Stimulated activated naive B cell treated with anti-CD40 and anti-IgM and Interleukin-4, amounts not matched to agents 10 μg/mL and 1 μg/mL and 100 μg/mL, for 72 hours (primary cell): ENCODE measurements around the gene DOCK6.
"Not testable (repeated sequence)": the region's sequence is repeated elsewhere in the genome, so short reads cannot be mapped to it uniquely, and the experiment has no call there.

Experiments used
- ATAC-seq, 2 donors: fragments of 150-1000 bp; cut with Tn5 transposase; replicated peaks; 2 replicates each; pipeline ENCODE4 v1.10.0; 2021; ENCODE audit warnings: moderate library complexity in 1 of 2
- DNase-seq: peaks from one replicate; pipeline ENCODE4 v3.0.0; 2021
- H3K27ac Mint-ChIP-seq: one replicate; pipeline ENCODE4 v1.8.0; 2022; ENCODE audit warnings: mild to moderate bottlenecking, mixed read lengths
- H3K27me3 Mint-ChIP-seq, 2 donors: one replicate each; pipeline ENCODE4 v1.8.0; 2022; ENCODE audit warnings: mixed read lengths in 2 of 2
- H3K36me3 Mint-ChIP-seq, 2 donors: one replicate each; pipeline ENCODE4 v1.8.0; 2022; ENCODE audit warnings: mixed read lengths in 2 of 2, mild to moderate bottlenecking in 1 of 2
- H3K4me1 Mint-ChIP-seq, 2 donors: one replicate each; pipeline ENCODE4 v1.8.0; 2022; ENCODE audit warnings: mixed read lengths in 2 of 2, mild to moderate bottlenecking in 1 of 2
- H3K4me3 Mint-ChIP-seq, 2 donors: one replicate each; pipeline ENCODE4 v1.8.0; 2022; ENCODE audit warnings: mild to moderate bottlenecking in 2 of 2, mixed read lengths in 2 of 2, moderate library complexity in 1 of 2
- H3K9me3 Mint-ChIP-seq, 2 donors: one replicate each; pipeline ENCODE4 v1.8.0; 2022; ENCODE audit warnings: mixed read lengths in 2 of 2, mild to moderate bottlenecking in 1 of 2

DOCK6 gene

DNA sequence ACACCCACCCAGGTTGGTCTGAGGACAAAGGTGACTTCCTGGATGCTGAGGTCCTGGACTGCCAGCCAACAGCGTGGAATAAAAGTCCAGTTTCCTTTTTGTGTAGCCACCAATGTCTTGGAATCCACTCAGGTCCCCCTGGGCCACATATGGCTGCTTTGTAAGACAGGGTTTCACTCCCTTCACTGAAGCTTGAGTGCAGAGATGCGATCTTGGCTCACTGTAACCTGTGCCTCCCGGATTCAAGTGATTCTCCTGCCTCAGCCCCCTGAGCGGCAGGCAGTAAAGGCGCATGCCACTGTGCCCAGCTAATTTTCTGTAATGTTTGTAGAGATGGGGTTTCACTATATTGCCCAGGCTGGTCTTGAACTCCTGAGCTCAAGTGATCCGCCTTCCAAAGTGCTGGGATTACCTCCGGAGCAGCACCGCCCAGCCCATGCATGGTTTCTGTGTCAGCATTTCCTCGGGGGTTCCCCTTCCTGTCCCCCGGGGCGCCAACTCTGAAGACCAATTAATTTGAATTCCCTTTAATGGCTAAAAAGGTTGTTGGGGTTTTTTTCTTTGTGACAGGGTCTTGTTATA, 82.5 kb downstream of the DOCK6 start:
- ATAC-seq (peak; percentile 96), DNase-seq (peak; percentile 62)
- Mint-ChIP-seq H3K36me3 (no peaks in the 10 kb centered on the region), H3K27ac (peak overlapping the region; percentile 37), H3K4me3 (peak overlapping the region in 1 of 2 donors; percentile 52), H3K4me1 (peaks cover 12 to 15% of the 10 kb centered on the region in 2 donors), H3K9me3 (peaks cover 0 to 4% of the 10 kb centered on the region in 2 donors), H3K27me3 (peaks cover 5 to 12% of the 10 kb centered on the region in 2 donors)

- not testable (repeated sequence) for H3K36me3 Mint-ChIP-seq, H3K27ac Mint-ChIP-seq, ATAC-seq, H3K9me3 Mint-ChIP-seq, H3K4me3 Mint-ChIP-seq, DNase-seq
- peaks cover 12 to 15% of the 10 kb centered on the region in 2 donors for H3K4me1 Mint-ChIP-seq
- H3K27me3 Mint-ChIP-seq, result peaks cover 5 to 12% of the 10 kb centered on the region in 2 donors
Observed at GRCh38 chr19:11179145-11179465, 83.2 kb downstream of the DOCK6 start.

- Mint-ChIP-seq H3K9me3 (no peaks in the 10 kb centered on the region), H3K27me3 (peaks cover 5 to 12% of the 10 kb centered on the region in 2 donors), H3K4me3 (no peak overlapping the region), H3K27ac (no peak overlapping the region), H3K36me3 (no peaks in the 10 kb centered on the region), H3K4me1 (peaks cover 12 to 15% of the 10 kb centered on the region in 2 donors)
- ATAC-seq (no peak), DNase-seq (no peak)
Observed at GRCh38 chr19:11177592-11177991, 84.7 kb downstream of the DOCK6 start.

GRCh38 chr19:11176466-11177193, 85.7 kb downstream of the DOCK6 start:
- H3K27me3 Mint-ChIP-seq, result peaks cover 5 to 12% of the 10 kb centered on the region in 2 donors
- no peak for ATAC-seq
- H3K4me1 Mint-ChIP-seq, result peaks cover 12 to 15% of the 10 kb centered on the region in 2 donors

DNA sequence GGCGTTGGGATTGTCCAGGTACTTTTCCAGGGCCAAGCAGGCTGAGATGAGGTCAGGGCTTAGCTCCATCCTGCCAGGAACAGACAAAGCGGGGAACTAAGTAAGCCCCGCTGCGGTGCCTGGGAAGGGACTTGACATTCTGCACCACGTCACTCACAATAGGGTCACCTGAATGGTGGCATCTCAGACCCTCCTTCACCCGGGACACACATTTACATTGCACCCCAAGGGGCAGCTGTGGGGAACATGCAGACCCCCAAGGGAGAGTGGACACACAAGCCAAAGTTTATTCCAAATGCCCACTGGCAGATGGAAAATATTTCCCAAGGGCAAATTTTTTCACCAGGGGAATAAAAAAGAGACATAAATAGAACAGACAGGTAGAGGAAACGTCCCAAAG, 86.4 kb downstream of the DOCK6 start:
- H3K4me3 Mint-ChIP-seq, result no peak overlapping the region
- H3K36me3 Mint-ChIP-seq, result no peaks in the 10 kb centered on the region
- peaks cover 11 to 15% of the 10 kb centered on the region in 2 donors for H3K4me1 Mint-ChIP-seq
- ATAC-seq (no peak), DNase-seq (no peak)
- peaks cover 0 to 7% of the 10 kb centered on the region in 2 donors for H3K27me3 Mint-ChIP-seq
- no peaks in the 10 kb centered on the region for H3K9me3 Mint-ChIP-seq
- no peak overlapping the region for H3K27ac Mint-ChIP-seq

More at GRCh38 chr19:11176466-11177193, 85.7 kb downstream of the DOCK6 start:
- no peak overlapping the region for H3K4me3 Mint-ChIP-seq
- no peak overlapping the region for H3K27ac Mint-ChIP-seq
- H3K9me3 Mint-ChIP-seq, result no peaks in the 10 kb centered on the region
- H3K36me3 Mint-ChIP-seq, result no peaks in the 10 kb centered on the region
- no peak for DNase-seq

DNA sequence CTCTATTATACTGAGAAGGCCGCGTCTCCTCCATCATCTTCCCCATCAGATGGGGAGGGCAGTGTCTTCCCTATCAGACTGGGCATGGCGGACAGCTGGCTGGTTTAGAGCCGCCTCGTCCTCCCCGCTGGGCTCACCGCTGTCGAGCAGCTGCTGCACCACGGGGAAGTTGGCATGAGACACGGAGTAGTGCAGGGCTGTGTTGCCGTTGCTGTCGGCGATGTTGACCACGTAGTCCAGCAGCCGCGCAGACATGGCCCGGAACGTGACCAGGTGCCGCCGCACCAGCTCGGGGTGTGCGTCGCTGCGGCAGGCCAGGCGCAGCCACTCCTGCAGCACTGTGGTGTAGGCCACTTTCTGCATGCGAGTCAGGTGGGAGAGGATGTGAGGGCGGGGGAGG, 88.0 kb downstream of the DOCK6 start:
- H3K27me3 Mint-ChIP-seq, result peaks cover 0 to 7% of the 10 kb centered on the region in 2 donors
- peaks cover 0 to 2% of the 10 kb centered on the region in 2 donors for H3K4me1 Mint-ChIP-seq
- H3K4me3 Mint-ChIP-seq, result no peak overlapping the region
- ATAC-seq, result no peak
- no peak for DNase-seq
- H3K27ac Mint-ChIP-seq, result no peak overlapping the region
- H3K36me3 Mint-ChIP-seq, result no peaks in the 10 kb centered on the region
- H3K9me3 Mint-ChIP-seq, result no peaks in the 10 kb centered on the region

GRCh38 chr19:11173516-11174155, 88.7 kb downstream of the DOCK6 start:
- H3K4me1 Mint-ChIP-seq, result no peaks in the 10 kb centered on the region
- H3K4me3 Mint-ChIP-seq, result no peak overlapping the region
- no peaks in the 10 kb centered on the region for H3K36me3 Mint-ChIP-seq
- ATAC-seq (no peak), DNase-seq (no peak)
- H3K9me3 Mint-ChIP-seq, result no peaks in the 10 kb centered on the region
- H3K27ac Mint-ChIP-seq, result no peak overlapping the region
- peaks cover 0 to 7% of the 10 kb centered on the region in 2 donors for H3K27me3 Mint-ChIP-seq

GRCh38 chr19:11172576-11172975, 89.7 kb downstream of the DOCK6 start:
- no peak overlapping the region for H3K27ac Mint-ChIP-seq
- DNase-seq (no peak), ATAC-seq (no peak)
- no peaks in the 10 kb centered on the region for H3K4me1 Mint-ChIP-seq
- H3K9me3 Mint-ChIP-seq, result no peaks in the 10 kb centered on the region
- no peak overlapping the region for H3K4me3 Mint-ChIP-seq
- H3K36me3 Mint-ChIP-seq, result no peaks in the 10 kb centered on the region
- H3K27me3 Mint-ChIP-seq, result peaks cover 0 to 4% of the 10 kb centered on the region in 2 donors

- Mint-ChIP-seq H3K9me3 (no peaks in the 10 kb centered on the region), H3K27me3 (peaks cover 0 to 3% of the 10 kb centered on the region in 2 donors), H3K27ac (no peak overlapping the region), H3K4me3 (no peak overlapping the region), H3K4me1 (no peaks in the 10 kb centered on the region), H3K36me3 (peaks cover 0 to 1% of the 10 kb centered on the region in 2 donors)
- DNase-seq (no peak), ATAC-seq (no peak)
Observed at GRCh38 chr19:11171144-11171543, 91.2 kb downstream of the DOCK6 start.

GRCh38 chr19:11169896-11170678, 92.2 kb downstream of the DOCK6 start:
- Mint-ChIP-seq H3K9me3 (no peaks in the 10 kb centered on the region), H3K36me3 (peaks cover 0 to 1% of the 10 kb centered on the region in 2 donors), H3K27ac (no peak overlapping the region), H3K4me1 (no peaks in the 10 kb centered on the region), H3K27me3 (peaks cover 0 to 3% of the 10 kb centered on the region in 2 donors), H3K4me3 (no peak overlapping the region)
- ATAC-seq, result no peak
- DNase-seq, result no peak

- Mint-ChIP-seq H3K27ac (no peak overlapping the region), H3K4me1 (no peaks in the 10 kb centered on the region), H3K9me3 (no peaks in the 10 kb centered on the region), H3K4me3 (no peak overlapping the region), H3K36me3 (peaks cover 0 to 1% of the 10 kb centered on the region in 2 donors), H3K27me3 (peaks cover 0 to 3% of the 10 kb centered on the region in 2 donors)
- no peak for DNase-seq
- ATAC-seq, result peak in 1 of 2 donors; percentile 64
Observed at GRCh38 chr19:11168568-11168967, 93.8 kb downstream of the DOCK6 start.

DNA sequence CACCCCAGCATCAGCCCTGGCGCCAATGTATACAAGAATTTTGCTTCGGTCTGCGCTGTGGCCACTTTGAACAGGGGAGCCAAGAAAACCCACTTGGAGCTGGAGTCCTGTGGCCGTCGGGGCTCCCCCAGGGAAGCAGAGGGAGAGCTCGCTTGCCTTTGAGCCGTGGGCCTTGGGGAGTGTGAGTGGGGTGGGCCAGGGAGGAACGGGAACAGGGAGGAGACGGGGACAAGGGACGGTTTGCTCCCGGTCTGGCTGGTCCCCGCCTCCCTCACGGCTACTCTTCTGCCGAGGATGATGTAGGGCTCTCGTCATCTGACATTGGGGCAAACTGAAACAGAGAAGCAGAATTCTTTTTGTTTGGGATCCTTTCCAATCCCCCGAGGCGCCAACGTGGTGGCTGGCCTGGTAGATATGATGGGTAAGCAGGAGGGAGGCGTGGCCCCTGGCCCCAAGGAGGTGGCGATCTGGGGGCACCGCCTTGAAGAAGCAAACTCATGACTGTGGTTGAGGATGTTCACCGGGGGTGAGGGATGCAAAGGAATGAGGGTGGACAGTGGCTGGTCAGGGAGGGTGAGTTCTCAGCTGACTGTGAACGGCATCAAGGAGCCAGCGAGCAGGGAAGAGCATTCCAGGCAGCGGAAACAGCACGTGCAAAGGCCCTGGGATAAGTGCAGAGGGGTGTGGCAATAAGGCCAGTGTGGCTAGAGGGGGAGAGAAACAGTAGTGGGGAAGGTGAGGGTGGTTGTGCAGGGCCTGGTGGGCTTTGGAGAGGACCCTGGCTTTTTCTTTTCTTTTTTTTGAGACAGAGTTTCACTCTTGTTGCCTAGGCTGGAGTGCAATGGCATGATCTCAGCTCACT, 95.8 kb downstream of the DOCK6 start:
- Mint-ChIP-seq H3K4me3 (no peak overlapping the region), H3K9me3 (no peaks in the 10 kb centered on the region), H3K27ac (no peak overlapping the region), H3K27me3 (peaks cover 0 to 3% of the 10 kb centered on the region in 2 donors), H3K36me3 (peaks cover 0 to 1% of the 10 kb centered on the region in 2 donors), H3K4me1 (no peaks in the 10 kb centered on the region)
- no peak for ATAC-seq
- no peak for DNase-seq

GRCh38 chr19:11165486-11166030, 96.8 kb downstream of the DOCK6 start:
- Mint-ChIP-seq H3K36me3 (peaks cover 0 to 1% of the 10 kb centered on the region in 2 donors), H3K27me3 (peaks cover 0 to 3% of the 10 kb centered on the region in 2 donors), H3K9me3 (no peaks in the 10 kb centered on the region), H3K4me1 (no peaks in the 10 kb centered on the region), H3K27ac (no peak overlapping the region), H3K4me3 (no peak overlapping the region)
- no peak for DNase-seq
- no peak for ATAC-seq
